Esophagus squamous epithelium (tissue), 4 donors: ENCODE measurements around the gene STARD13.

ENCODE experiments used
- POLR2A ChIP-seq, 4 donors: fragments of 450-650 bp; IDR thresholded peaks; one replicate each; pipeline ENCODE4 v1.6.1; 2017; ENCODE audit warnings: antibody characterized with exemption in 4 of 4, mild to moderate bottlenecking in 4 of 4, moderate library complexity in 3 of 4
- TF ChIP-seq, protein P1 (sequence below), 6 experiments: fragments of 450-650 bp in 4 of 6; fragments of 200-600 bp in 2 of 6; sonication (generic) in 2 of 6; IDR thresholded peaks; one replicate each; pipeline ENCODE4 v1.5.1; 2016 to 2019; ENCODE audit warnings: antibody characterized with exemption in 6 of 6, mild to moderate bottlenecking in 4 of 6, moderate library complexity in 4 of 6

DNA sequence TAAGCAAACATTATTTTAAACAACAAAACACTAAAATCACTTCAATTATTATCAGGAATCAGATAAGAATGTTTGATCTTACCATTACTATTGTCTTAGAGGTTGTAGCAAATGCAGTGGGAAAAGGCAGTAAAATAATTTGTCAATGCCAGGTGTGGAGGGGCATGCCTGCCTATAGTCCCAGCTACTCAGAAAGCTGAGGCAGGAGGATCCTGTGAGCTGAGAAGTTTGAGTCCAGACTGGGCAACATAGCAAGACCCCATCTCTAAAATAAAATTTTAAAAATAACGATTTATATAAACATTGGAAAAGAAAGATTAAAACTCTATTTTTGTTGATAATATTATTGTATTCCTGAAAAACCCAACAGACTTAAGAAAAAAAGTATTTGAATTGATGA lies 202.5 kb downstream of the STARD13 start:
- TF ChIP-seq, protein P1, sequence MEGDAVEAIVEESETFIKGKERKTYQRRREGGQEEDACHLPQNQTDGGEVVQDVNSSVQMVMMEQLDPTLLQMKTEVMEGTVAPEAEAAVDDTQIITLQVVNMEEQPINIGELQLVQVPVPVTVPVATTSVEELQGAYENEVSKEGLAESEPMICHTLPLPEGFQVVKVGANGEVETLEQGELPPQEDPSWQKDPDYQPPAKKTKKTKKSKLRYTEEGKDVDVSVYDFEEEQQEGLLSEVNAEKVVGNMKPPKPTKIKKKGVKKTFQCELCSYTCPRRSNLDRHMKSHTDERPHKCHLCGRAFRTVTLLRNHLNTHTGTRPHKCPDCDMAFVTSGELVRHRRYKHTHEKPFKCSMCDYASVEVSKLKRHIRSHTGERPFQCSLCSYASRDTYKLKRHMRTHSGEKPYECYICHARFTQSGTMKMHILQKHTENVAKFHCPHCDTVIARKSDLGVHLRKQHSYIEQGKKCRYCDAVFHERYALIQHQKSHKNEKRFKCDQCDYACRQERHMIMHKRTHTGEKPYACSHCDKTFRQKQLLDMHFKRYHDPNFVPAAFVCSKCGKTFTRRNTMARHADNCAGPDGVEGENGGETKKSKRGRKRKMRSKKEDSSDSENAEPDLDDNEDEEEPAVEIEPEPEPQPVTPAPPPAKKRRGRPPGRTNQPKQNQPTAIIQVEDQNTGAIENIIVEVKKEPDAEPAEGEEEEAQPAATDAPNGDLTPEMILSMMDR (IDR thresholded peaks at IDR 0.05), result no peak
- TF ChIP-seq POLR2A (IDR thresholded peaks at IDR 0.05), result no peak
